ENCODE data around the gene KRTAP5-10.
"Not testable (repeated sequence)": the region's sequence is repeated elsewhere in the genome, so short reads cannot be mapped to it uniquely, and the experiment has no call there.

Gene KRTAP5-10

GRCh38 chr11:71566626-71567599 is 1.6 kb downstream of the KRTAP5-10 start:
- not testable (repeated sequence) for H3K4me3 ChIP-seq, H3K27ac ChIP-seq

GRCh38 chr11:71567633-71568032 is 2.3 kb downstream of the KRTAP5-10 start:
- not testable (repeated sequence) for H3K27ac ChIP-seq

GRCh38 chr11:71568704-71569349 is 3.5 kb downstream of the KRTAP5-10 start:
- H3K4me3 ChIP-seq, result no peak overlapping the region
- no peak overlapping the region for H3K27ac ChIP-seq

More at GRCh38 chr11:71567633-71568032, 2.3 kb downstream of the KRTAP5-10 start:
- H3K4me3 ChIP-seq, result not testable (repeated sequence)

GRCh38 chr11:71571101-71571850 is 5.9 kb downstream of the KRTAP5-10 start:
- not testable (repeated sequence) for H3K4me3 ChIP-seq

GRCh38 chr11:71572811-71573210 is 7.4 kb downstream of the KRTAP5-10 start:
- no peak overlapping the region for H3K4me3 ChIP-seq
- H3K27ac ChIP-seq, result no peak overlapping the region

More at GRCh38 chr11:71571101-71571850, 5.9 kb downstream of the KRTAP5-10 start:
- not testable (repeated sequence) for H3K27ac ChIP-seq

GRCh38 chr11:71574418-71574817 is 9.1 kb downstream of the KRTAP5-10 start:
- H3K27ac ChIP-seq, result no peak overlapping the region
- H3K4me3 ChIP-seq, result no peak overlapping the region

- Histone ChIP-seq H3K27ac (no peak overlapping the region), H3K4me3 (no peak overlapping the region)
Observed at GRCh38 chr11:71575723-71576424, 10.5 kb downstream of the KRTAP5-10 start.

- not testable (repeated sequence) for H3K27ac ChIP-seq, H3K4me3 ChIP-seq
Observed at GRCh38 chr11:71576688-71577465, 11.5 kb downstream of the KRTAP5-10 start.

- no peak overlapping the region for H3K4me3 ChIP-seq
- no peak overlapping the region for H3K27ac ChIP-seq
Observed at GRCh38 chr11:71577469-71578004, 12.2 kb downstream of the KRTAP5-10 start.

- not testable (repeated sequence) for H3K4me3 ChIP-seq, H3K27ac ChIP-seq
Observed at GRCh38 chr11:71579513-71579912, 14.2 kb downstream of the KRTAP5-10 start.

GRCh38 chr11:71580057-71581003 is 15.0 kb downstream of the KRTAP5-10 start:
- no peak overlapping the region for H3K27ac ChIP-seq
- no peak overlapping the region for H3K4me3 ChIP-seq

- Histone ChIP-seq H3K4me3 (no peak overlapping the region), H3K27ac (no peak overlapping the region)
Observed at GRCh38 chr11:71581826-71582225, 16.5 kb downstream of the KRTAP5-10 start.

- H3K27ac ChIP-seq, result no peak within 1 kb of the TSS
- H3K4me3 ChIP-seq, result no peak within 1 kb of the TSS
Observed at GRCh38 chr11:71582309-71582895, 17.0 kb downstream of the KRTAP5-10 start, which contains the start of gene KRTAP5-11. TSS of gene KRTAP5-11 (minus strand) at chr11:71582875. CDS start at chr11:71582837, 38 bp downstream.

GRCh38 chr11:71582969-71583368 is 17.6 kb downstream of the KRTAP5-10 start:
- not testable (repeated sequence) for H3K27ac ChIP-seq, H3K4me3 ChIP-seq

GRCh38 chr11:71585673-71586072 is 20.3 kb downstream of the KRTAP5-10 start:
- not testable (repeated sequence) for H3K27ac ChIP-seq, H3K4me3 ChIP-seq

GRCh38 chr11:71588314-71588713 is 23.0 kb downstream of the KRTAP5-10 start:
- not testable (repeated sequence) for H3K27ac ChIP-seq, H3K4me3 ChIP-seq
